ENCODE data around the gene SMCO4. TPM values are rescaled to one million over a fixed set of nuclear protein-coding genes. Genes with fewer than 3 reads are reported as not detected.
"Not testable (repeated sequence)": the region's sequence is repeated elsewhere in the genome, so short reads cannot be mapped to it uniquely, and the experiment has no call there.

Gene SMCO4
- total and polyA plus RNA-seq, 7 donors, result 2.4 to 112 (median 9.6) TPM

DNA sequence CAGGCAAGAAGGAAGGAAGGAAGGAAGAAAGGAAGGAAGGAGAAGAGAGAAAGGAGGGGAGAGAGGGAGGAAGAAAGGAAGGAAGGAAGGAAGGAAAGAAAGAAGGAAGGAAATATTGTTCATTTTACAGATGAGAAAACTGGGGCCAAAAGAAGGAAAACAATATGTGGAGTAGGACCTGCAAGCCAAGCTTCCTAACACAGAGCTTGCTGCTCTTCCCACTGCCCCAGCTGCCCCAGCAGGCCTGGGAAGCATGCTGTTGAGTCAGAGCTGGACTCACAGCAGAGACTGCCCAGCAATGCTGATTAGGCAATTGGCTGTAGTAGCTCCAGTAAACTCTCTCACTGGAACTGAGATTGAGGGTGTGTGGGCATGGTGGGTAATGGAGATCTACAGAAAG lies 42.6 kb upstream of the SMCO4 start:
- Histone ChIP-seq H3K27ac (no peak overlapping the region), H3K27me3 (no peaks in the 10 kb centered on the region), H3K36me3 (no peaks in the 10 kb centered on the region), H3K4me3 (no peak overlapping the region), H3K4me1 (no peaks in the 10 kb centered on the region), H3K9me3 (no peaks in the 10 kb centered on the region)
- TF ChIP-seq, protein P1, sequence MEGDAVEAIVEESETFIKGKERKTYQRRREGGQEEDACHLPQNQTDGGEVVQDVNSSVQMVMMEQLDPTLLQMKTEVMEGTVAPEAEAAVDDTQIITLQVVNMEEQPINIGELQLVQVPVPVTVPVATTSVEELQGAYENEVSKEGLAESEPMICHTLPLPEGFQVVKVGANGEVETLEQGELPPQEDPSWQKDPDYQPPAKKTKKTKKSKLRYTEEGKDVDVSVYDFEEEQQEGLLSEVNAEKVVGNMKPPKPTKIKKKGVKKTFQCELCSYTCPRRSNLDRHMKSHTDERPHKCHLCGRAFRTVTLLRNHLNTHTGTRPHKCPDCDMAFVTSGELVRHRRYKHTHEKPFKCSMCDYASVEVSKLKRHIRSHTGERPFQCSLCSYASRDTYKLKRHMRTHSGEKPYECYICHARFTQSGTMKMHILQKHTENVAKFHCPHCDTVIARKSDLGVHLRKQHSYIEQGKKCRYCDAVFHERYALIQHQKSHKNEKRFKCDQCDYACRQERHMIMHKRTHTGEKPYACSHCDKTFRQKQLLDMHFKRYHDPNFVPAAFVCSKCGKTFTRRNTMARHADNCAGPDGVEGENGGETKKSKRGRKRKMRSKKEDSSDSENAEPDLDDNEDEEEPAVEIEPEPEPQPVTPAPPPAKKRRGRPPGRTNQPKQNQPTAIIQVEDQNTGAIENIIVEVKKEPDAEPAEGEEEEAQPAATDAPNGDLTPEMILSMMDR (IDR thresholded peaks at IDR 0.05), result no peak
- TF ChIP-seq EP300 (IDR thresholded peaks at IDR 0.05) (no peak), POLR2A (IDR thresholded peaks at IDR 0.05) (no peak), POLR2AphosphoS5 (IDR thresholded peaks at IDR 0.05) (no peak)
- no peak for DNase-seq
- intact Hi-C loops (cut with DNase I), result no loop called here

DNA sequence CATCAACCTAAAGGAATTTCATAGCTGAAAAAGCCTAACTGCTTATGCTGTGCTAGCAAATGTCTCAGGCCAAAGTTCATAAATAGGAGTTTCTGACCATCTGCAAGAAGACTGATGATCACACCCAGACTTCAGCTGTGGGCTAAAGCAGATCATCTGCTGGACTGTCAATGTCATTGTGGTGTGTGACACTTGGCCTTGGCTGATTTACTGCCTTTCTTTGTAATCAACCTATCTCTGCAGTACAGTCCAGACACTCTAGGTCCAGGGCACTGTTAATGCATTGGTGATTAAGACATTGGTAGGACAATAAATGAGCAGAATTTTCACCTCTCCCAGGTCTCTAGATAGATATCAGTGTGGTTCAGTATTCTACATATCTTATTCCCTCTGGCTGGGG lies 40.3 kb upstream of the SMCO4 start:
- H3K4me3 ChIP-seq, result no peak overlapping the region
- no peak overlapping the region for H3K27ac ChIP-seq
- TF ChIP-seq EP300 (IDR thresholded peaks at IDR 0.05) (no peak), POLR2AphosphoS5 (IDR thresholded peaks at IDR 0.05) (no peak), POLR2A (IDR thresholded peaks at IDR 0.05) (no peak)
- TF ChIP-seq, protein P1 (IDR thresholded peaks at IDR 0.05), result no peak
- intact Hi-C loops (cut with DNase I), result no loop called here
- H3K36me3 ChIP-seq, result no peaks in the 10 kb centered on the region
- peaks cover 0 to 3% (median 0%) of the 10 kb centered on the region in 4 donors for H3K9me3 ChIP-seq
- no peaks in the 10 kb centered on the region for H3K4me1 ChIP-seq
- H3K27me3 ChIP-seq, result no peaks in the 10 kb centered on the region
- no peak for DNase-seq

DNA sequence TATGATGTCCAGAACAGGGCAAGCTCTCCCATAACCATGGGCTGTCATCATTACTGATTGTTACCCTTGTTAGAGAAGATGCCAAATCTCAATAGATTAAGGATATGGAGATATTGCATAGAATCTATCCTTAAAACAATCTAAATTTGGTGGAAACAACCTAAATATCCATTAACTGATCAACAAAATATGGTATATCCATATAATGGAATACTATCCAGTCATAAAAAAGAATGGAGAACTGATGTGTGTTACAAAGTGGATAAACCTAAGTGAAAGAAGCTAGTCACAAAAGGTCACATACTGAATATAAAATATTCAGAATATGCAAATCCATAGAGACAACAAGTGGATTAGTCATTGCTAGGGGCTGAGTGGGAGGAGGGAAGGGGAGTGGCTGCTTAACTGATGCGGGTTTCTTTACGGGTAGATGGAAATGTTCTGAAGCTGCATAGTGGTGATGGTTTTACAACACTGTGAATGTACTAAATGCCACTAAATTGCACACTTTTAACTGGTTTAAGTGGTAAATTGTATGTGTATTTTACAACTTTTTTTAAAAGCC lies 36.1 kb upstream of the SMCO4 start:
- Histone ChIP-seq H3K27me3 (no peaks in the 10 kb centered on the region), H3K4me1 (no peaks in the 10 kb centered on the region), H3K4me3 (no peak overlapping the region), H3K27ac (no peak overlapping the region), H3K36me3 (no peaks in the 10 kb centered on the region), H3K9me3 (peaks cover 0 to 3% (median 0%) of the 10 kb centered on the region in 4 donors)
- intact Hi-C loops (cut with DNase I), result no loop called here
- DNase-seq, result no peak
- TF ChIP-seq EP300 (IDR thresholded peaks at IDR 0.05), result no peak
- TF ChIP-seq POLR2A (IDR thresholded peaks at IDR 0.05), result no peak
- no peak for TF ChIP-seq POLR2AphosphoS5 (IDR thresholded peaks at IDR 0.05)
- TF ChIP-seq, protein P1 (IDR thresholded peaks at IDR 0.05), result no peak
- 86 to 88% methylated on average over 2 of the region's 2 CpGs for WGBS, 2 donors

DNA sequence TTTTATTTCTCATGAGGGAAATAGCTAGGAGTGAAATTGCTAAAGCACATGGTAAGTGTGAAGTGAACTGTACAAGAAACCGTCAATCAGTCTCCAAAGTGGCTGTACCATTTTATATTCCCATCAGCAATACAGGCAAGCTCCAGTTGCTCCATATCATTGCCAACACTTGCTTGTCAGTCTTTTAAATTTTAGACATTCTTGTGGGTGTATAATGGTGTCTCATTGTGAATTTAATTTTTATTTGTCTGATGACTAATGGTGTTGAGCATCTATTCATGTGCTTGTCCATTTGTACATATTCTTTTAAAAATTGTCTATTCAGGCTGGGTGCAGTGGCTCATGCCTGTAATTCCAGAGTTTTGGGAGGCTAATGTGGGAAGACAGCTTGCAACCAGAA lies 34.1 kb upstream of the SMCO4 start:
- Histone ChIP-seq H3K27ac (no peak overlapping the region), H3K4me1 (no peaks in the 10 kb centered on the region), H3K27me3 (no peaks in the 10 kb centered on the region), H3K36me3 (no peaks in the 10 kb centered on the region), H3K4me3 (no peak overlapping the region), H3K9me3 (peaks cover 0 to 3% (median 0%) of the 10 kb centered on the region in 4 donors)
- DNase-seq, result no peak
- WGBS, 2 donors, result 92 to 96% methylated on average over 1 of the region's 1 CpG
- intact Hi-C loops (cut with DNase I), result no loop called here
- TF ChIP-seq POLR2A (IDR thresholded peaks at IDR 0.05), result no peak
- TF ChIP-seq POLR2AphosphoS5 (IDR thresholded peaks at IDR 0.05), result no peak
- TF ChIP-seq, protein P1 (IDR thresholded peaks at IDR 0.05), result no peak
- no peak for TF ChIP-seq EP300 (IDR thresholded peaks at IDR 0.05)

DNA sequence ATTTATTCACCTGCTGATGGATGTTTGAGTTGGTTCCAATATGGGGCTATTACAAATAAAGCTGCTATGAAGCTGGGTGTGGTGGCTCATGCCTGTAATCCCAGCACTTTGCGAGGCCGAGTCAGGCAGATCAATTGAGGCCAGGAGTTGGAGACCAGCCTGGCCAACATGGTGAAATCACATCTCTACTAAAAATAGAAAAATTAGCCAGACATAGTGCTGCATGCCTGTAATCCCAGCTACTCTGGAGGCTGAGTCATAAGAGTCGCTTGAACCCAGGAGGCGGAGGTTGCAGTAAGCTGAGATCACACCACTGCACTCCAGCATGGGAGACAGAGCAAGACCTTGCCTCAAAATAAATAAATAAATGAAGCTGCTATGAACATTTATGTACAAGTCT lies 33.7 kb upstream of the SMCO4 start:
- H3K4me1 ChIP-seq; H3K36me3 ChIP-seq; H3K27me3 ChIP-seq; DNase-seq; intact Hi-C loops (cut with DNase I); H3K4me3 ChIP-seq; H3K27ac ChIP-seq; H3K9me3 ChIP-seq: not testable (repeated sequence)
- WGBS, 2 donors, result 67 to 82% methylated on average over 4 of the region's 4 CpGs

All from sigmoid colon (tissue), 7 donors.